Peyer's patch (tissue), 4 donors: ENCODE results near the gene LMF2.

Experiments
- CTCF ChIP-seq, 6 experiments: fragments of 450-650 bp in 4 of 6; fragments of 200-600 bp in 2 of 6; sonication (generic) in 1 of 6; IDR thresholded peaks; one replicate each; pipeline ENCODE4 v1.5.1; 2017 to 2019; ENCODE audit warnings: antibody characterized with exemption in 6 of 6, mild to moderate bottlenecking in 3 of 6, moderate library complexity in 1 of 6
- POLR2A ChIP-seq, 2 donors: fragments of 450-650 bp; IDR thresholded peaks; one replicate each; pipeline ENCODE4 v1.5.1; 2017; ENCODE audit warnings: antibody characterized with exemption in 2 of 2, mild to moderate bottlenecking in 2 of 2, moderate library complexity in 2 of 2

- TF ChIP-seq CTCF (IDR thresholded peaks at IDR 0.05) (no peak), POLR2A (IDR thresholded peaks at IDR 0.05) (no peak)
Observed at GRCh38 chr22:50487290-50488005, 20.1 kb downstream of the LMF2 start.
